ENCODE measurements around the gene PACS1. TPM values are rescaled to one million over a fixed set of nuclear protein-coding genes. Genes with fewer than 3 reads are reported as not detected.

The PACS1 gene
- total RNA-seq, 1 donor from 2014 or later = 50.8 TPM

DNA sequence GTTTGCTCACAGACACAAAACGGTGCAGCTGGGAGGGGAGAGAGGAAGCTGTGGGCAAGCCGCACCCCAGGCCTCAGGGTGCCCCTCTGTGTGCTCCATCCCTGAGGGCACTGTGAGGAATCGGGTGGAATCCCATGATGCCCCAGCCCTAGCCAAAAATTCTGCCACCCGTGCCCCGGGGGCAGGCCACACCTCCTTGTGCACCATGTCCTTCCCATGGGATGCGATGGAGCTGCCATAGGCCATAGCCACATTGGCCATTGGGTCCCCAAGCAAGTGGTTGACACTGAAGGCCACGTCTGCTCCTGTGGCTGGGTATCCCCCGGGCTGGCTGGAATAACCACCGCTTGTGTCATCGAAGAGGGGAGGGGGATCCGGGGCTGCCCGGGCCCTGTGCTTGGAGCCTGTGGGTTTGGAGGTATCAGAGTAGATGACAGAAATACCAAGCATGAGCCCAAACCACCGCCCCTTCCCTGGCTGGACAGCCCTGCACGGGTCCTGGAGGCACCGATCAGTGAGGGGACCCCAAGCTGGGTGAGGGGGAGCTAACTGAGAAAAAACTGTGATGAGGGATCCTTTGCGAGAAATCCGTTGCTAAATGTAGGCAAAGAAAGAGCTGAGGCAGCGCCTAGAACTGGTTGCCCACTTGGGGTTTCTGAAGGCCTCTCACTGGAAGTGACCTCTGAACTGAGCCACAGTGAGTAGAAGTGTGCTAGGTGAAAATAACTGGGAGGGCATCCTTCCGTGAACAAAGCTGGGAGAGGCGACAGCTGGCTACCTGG is 218.0 kb downstream of the PACS1 start:
- H3K4me3 ChIP-seq = peak overlapping the region; percentile 98
- H3K9me3 ChIP-seq = no peaks in the 10 kb centered on the region
- peak overlapping the region; percentile 97 for H3K27ac ChIP-seq
- ATAC-seq (peak in 1 of 2 donors; percentile 0), DNase-seq (no peak)
- TF ChIP-seq, protein P1, sequence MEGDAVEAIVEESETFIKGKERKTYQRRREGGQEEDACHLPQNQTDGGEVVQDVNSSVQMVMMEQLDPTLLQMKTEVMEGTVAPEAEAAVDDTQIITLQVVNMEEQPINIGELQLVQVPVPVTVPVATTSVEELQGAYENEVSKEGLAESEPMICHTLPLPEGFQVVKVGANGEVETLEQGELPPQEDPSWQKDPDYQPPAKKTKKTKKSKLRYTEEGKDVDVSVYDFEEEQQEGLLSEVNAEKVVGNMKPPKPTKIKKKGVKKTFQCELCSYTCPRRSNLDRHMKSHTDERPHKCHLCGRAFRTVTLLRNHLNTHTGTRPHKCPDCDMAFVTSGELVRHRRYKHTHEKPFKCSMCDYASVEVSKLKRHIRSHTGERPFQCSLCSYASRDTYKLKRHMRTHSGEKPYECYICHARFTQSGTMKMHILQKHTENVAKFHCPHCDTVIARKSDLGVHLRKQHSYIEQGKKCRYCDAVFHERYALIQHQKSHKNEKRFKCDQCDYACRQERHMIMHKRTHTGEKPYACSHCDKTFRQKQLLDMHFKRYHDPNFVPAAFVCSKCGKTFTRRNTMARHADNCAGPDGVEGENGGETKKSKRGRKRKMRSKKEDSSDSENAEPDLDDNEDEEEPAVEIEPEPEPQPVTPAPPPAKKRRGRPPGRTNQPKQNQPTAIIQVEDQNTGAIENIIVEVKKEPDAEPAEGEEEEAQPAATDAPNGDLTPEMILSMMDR (IDR thresholded peaks at IDR 0.05) = no peak
- peaks cover 17% of the 10 kb centered on the region for H3K27me3 ChIP-seq (ENCODE audit: low read depth)
- H3K36me3 ChIP-seq = peaks cover 21% of the 10 kb centered on the region
- peaks cover 31% of the 10 kb centered on the region for H3K4me1 ChIP-seq
- intact Hi-C loops (cut with DNase I) = no loop called here

DNA sequence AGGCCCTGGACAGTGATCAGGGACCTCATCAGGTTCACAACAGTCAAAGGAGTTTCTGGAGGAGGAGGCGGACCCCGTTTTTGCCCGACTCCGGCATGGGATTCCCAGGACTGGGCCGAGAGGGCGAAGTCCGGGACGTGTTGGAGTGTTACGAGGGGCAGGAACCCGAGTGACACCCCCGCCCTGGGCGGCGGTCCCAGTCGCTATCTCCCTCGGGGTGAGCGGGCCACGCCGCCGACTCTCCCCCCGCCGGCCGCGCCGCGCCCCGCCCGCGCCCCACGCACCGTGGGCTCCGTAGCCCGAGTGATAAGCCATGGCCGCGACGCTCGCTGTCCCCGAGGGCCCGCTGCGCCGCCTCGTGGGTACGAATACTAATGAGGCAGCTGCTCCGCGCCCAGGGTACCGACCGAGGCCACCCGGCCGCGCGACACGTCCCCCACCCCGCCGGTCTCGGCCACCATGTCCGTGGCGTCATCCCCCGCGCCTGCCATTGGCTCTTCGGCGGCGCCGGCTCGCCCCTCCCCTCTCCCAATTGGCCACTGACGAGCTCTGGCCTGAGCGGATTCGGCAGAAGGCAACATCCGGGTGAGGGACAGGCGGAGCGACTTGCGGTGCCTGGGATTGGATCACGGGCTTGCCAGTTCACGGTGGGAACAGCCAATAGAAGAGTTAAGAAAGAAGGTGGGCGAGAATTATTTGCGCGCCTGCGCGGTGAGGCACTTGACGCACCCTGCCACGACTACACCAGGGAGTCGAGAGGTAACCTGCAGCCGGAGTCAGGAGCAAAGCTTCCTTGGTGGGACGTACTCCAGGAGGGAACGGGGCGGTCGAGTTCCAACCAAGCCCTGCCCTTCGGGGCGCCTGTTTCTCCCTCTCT is 218.8 kb downstream of the PACS1 start, which contains the start of gene YIF1A:
TSS of gene YIF1A (minus strand) at position 473 of the 877 bp plus-strand sequence. CDS start at position 315, 158 bp downstream.
- intact Hi-C loops (cut with DNase I) = no loop called here
- Histone ChIP-seq H3K4me3 (peak within 1 kb of the TSS; percentile 98), H3K9me3 (no peaks in the 10 kb centered on the region), H3K36me3 (peaks cover 17% of the 10 kb centered on the region), H3K4me1 (peaks cover 31% of the 10 kb centered on the region), H3K27me3 (ENCODE audit: low read depth) (peaks cover 26% of the 10 kb centered on the region), H3K27ac (peak within 1 kb of the TSS; percentile 97)
- peak; percentile 97 for ATAC-seq
- TF ChIP-seq, protein P1 (IDR thresholded peaks at IDR 0.05) = no peak
- peak; percentile 99 for DNase-seq

DNA sequence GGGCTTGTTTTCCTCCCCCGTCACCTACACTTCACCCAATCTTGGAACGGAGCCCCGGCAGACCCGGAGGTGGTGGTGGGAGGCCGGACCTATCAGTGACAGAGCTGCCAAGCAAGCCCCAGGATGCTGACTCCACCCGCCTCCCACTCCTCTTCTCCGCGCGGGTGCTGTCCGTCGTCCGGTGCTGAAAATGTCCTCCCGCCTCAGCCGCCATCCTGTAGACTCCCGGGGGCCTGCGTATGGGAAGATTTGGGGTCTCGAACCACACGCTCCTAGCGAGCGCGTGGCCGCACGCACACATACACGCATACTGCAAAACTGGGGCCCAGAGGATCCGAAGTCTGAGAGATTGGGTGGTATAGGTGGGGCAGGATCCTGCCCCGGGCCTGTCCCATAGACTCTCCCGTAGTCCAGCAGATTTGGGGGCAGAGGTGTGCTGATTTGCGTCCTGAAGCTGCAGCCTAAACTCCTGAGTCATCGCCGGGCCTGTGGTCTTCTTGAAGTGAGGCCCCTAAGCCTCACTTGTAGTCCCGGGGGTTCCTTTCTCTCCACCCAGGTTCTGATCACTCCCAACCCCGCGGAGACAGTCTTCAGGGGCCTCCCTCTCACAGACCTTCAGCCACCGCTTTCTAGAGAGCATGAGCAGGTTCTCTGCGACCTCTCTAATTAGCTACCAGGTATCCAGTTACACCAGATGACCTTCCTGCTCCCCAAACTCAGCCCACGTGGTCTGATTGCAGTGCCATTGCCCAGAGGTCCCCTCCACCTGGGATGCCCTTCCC is 219.7 kb downstream of the PACS1 start:
- intact Hi-C loops (cut with DNase I) = no loop called here
- TF ChIP-seq, protein P1 (IDR thresholded peaks at IDR 0.05) = no peak
- peaks cover 12% of the 10 kb centered on the region for H3K36me3 ChIP-seq
- H3K27ac ChIP-seq = peak overlapping the region; percentile 97
- DNase-seq = peak; percentile 82
- peak overlapping the region; percentile 98 for H3K4me3 ChIP-seq
- H3K4me1 ChIP-seq = peaks cover 31% of the 10 kb centered on the region
- H3K27me3 ChIP-seq (ENCODE audit: low read depth) = peaks cover 34% of the 10 kb centered on the region
- no peaks in the 10 kb centered on the region for H3K9me3 ChIP-seq
- ATAC-seq = peak; percentile 64 to 69

DNA sequence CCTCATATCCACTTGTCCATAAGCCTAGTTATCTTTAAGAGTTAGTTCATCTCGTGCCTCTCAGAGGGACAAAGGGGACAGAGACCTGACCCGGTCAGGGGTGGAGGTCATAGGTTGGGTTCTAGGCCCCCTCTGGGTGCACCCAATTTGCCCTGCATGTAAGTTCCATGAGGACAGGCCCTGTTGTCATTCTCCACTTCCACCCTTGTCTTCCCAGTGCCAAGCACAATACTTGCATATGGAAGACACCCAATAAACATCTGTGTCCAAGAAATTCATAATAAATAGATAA is 220.2 kb downstream of the PACS1 start:
- TF ChIP-seq, protein P1 (IDR thresholded peaks at IDR 0.05) = no peak

DNA sequence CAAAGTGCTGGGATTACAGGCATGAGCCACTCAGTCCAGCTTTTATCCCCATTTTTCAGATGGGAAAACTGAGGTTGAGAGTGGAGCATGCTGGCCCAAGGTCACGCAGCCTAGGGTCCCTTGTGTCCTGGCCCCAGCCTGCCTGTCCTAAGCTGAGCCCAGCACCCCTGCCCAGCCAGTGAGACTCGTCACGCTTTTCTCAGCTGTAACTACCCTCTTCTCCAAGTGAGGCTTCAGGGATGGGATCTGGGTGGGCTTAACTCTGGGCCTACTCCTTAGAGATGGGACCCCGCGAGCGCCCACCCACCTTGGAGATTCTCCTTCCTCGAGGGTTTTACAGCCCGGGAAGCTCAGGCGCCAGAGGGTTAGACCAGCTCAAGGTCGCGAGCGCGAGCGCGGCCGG is 221.2 kb downstream of the PACS1 start:
- H3K9me3 ChIP-seq = no peaks in the 10 kb centered on the region
- peaks cover 31% of the 10 kb centered on the region for H3K4me1 ChIP-seq
- H3K27ac ChIP-seq = no peak overlapping the region
- H3K27me3 ChIP-seq (ENCODE audit: low read depth) = peaks cover 39% of the 10 kb centered on the region
- H3K36me3 ChIP-seq = peaks cover 5% of the 10 kb centered on the region
- DNase-seq = no peak
- intact Hi-C loops (cut with DNase I) = no loop called here
- peak overlapping the region; percentile 51 for H3K4me3 ChIP-seq
- TF ChIP-seq, protein P1 (IDR thresholded peaks at IDR 0.05) = no peak
- no peak for ATAC-seq

More for the DNA sequence above, 220.2 kb downstream of the PACS1 start:
- intact Hi-C loops (cut with DNase I) = no loop called here
- Histone ChIP-seq H3K4me3 (no peak overlapping the region), H3K27ac (no peak overlapping the region), H3K36me3 (peaks cover 10% of the 10 kb centered on the region), H3K27me3 (ENCODE audit: low read depth) (peaks cover 39% of the 10 kb centered on the region), H3K9me3 (no peaks in the 10 kb centered on the region), H3K4me1 (peaks cover 31% of the 10 kb centered on the region)
- DNase-seq (no peak), ATAC-seq (no peak)
